GM23248 (cell line): ENCODE data around the gene RNF39. TPM values are rescaled to one million over a fixed set of nuclear protein-coding genes. Genes with fewer than 3 reads are reported as not detected.
"Not testable (repeated sequence)": the region's sequence is repeated elsewhere in the genome, so short reads cannot be mapped to it uniquely, and the experiment has no call there.

Source experiments
- DNase-seq: peaks from one replicate; pipeline ENCODE4 v3.0.0-alpha.2; 2015
- H2AFZ ChIP-seq: fragments of 200-600 bp; sonication (generic); 2 replicates; pipeline ENCODE4 v1.6.1; 2016; ENCODE audit warnings: antibody characterized with exemption
- H3F3A ChIP-seq: fragments of 200-600 bp; sonication (generic); 2 replicates; pipeline ENCODE4 v1.6.1; 2016; ENCODE audit warnings: mild to moderate bottlenecking, antibody characterized with exemption, mixed run types; ENCODE audit not compliant: insufficient read depth
- H3K27ac ChIP-seq: fragments of 200-600 bp; sonication (generic); 2 replicates; pipeline ENCODE4 v1.5.1; 2016; ENCODE audit warnings: mild to moderate bottlenecking
- H3K27me3 ChIP-seq: fragments of 200-600 bp; sonication (generic); replicated peaks from 2 replicates; pipeline ENCODE4 v1.6.1; 2016; ENCODE audit warnings: mild to moderate bottlenecking; ENCODE audit not compliant: insufficient read depth
- H3K36me3 ChIP-seq: fragments of 200-600 bp; sonication (generic); 2 replicates; pipeline ENCODE4 v1.6.1; 2016; ENCODE audit warnings: low read depth, mild to moderate bottlenecking
- H3K4me1 ChIP-seq: fragments of 200-600 bp; sonication (generic); 2 replicates; pipeline ENCODE4 v1.6.1; 2016; ENCODE audit warnings: mild to moderate bottlenecking; ENCODE audit not compliant: insufficient read depth
- H3K4me2 ChIP-seq: fragments of 200-600 bp; sonication (generic); one replicate; pipeline ENCODE4 v1.6.1; 2016; ENCODE audit warnings: mild to moderate bottlenecking; ENCODE audit not compliant: unreplicated experiment
- H3K4me3 ChIP-seq: fragments of 200-600 bp; sonication (generic); 2 replicates; pipeline ENCODE4 v1.5.1; 2016; ENCODE audit warnings: mild to moderate bottlenecking
- H3K79me2 ChIP-seq: fragments of 200-600 bp; sonication (generic); 2 replicates; pipeline ENCODE4 v1.6.1; 2016; ENCODE audit warnings: mild to moderate bottlenecking; ENCODE audit not compliant: insufficient read depth
- H3K9ac ChIP-seq: fragments of 200-600 bp; sonication (generic); 2 replicates; pipeline ENCODE4 v1.6.1; 2016; ENCODE audit warnings: mild to moderate bottlenecking
- H3K9me2 ChIP-seq: fragments of 200-600 bp; sonication (generic); 2 replicates; pipeline ENCODE4 v1.6.1; 2016; ENCODE audit warnings: mixed run types, mild to moderate bottlenecking, moderate library complexity; ENCODE audit not compliant: insufficient read depth
- H3K9me3 ChIP-seq: fragments of 200-600 bp; sonication (generic); one replicate; pipeline ENCODE4 v1.6.1; 2017; ENCODE audit warnings: low read depth
- H4K20me1 ChIP-seq: fragments of 200-600 bp; sonication (generic); 2 replicates; pipeline ENCODE4 v1.6.0; 2016; ENCODE audit not compliant: insufficient read depth
- EZH2 ChIP-seq: fragments of 200-600 bp; sonication (generic); IDR thresholded peaks from 2 replicates; pipeline ENCODE4 v1.6.1; 2018; ENCODE audit warnings: antibody characterized with exemption, mild to moderate bottlenecking; ENCODE audit not compliant: insufficient read depth, poor library complexity, severe bottlenecking
- EZH2phosphoT487 ChIP-seq: fragments of 200-600 bp; sonication (generic); IDR thresholded peaks from 2 replicates; pipeline ENCODE4 v1.6.1; 2018; ENCODE audit warnings: antibody characterized with exemption, moderate library complexity, mild to moderate bottlenecking, low read depth; ENCODE audit not compliant: insufficient read depth
- WGBS, 2 experiments: methylation state at CpG; one replicate each; pipeline ENCODE4 v1.1.6; 2015 to 2017; ENCODE audit warnings: low lambda C conversion rate in 2 of 2, low coverage in 1 of 2; ENCODE audit errors: missing lambda C conversion rate in 2 of 2; 5-methylcytosine and 5-hydroxymethylcytosine counted together
- in situ Hi-C: fragments of 300-500 bp; cut with MboI; formaldehyde crosslinking; loops from 2 replicates; pipeline ENCODE4 v1.15.0; 2020
- polyA plus RNA-seq: library from polyadenylated mRNA; unstranded; fragments of >200 nt; fragmentation: Nextera tagmentation; extraction: Ambion mirVana; gene quantifications from 2 replicates; pipeline ENCODE4 v1.2.1, GENCODE V29; 2016
- small RNA-seq: library from RNA; depleted of rRNA; stranded (forward); fragments of <200 nt; gene quantifications from one replicate; pipeline ENCODE3, GENCODE V24; 2014; ENCODE audit warnings: low read depth, low replicate concordance
- total RNA-seq: library from RNA; depleted of rRNA; stranded (reverse); fragments of >200 nt; shearing (Covaris generic); gene quantifications from 2 replicates; pipeline ENCODE4 v1.2.3, GENCODE V29; 2014; rRNA removed

RNF39 gene
- total and polyA plus RNA-seq, 2 experiments from 2014 or later = 0.21 TPM; not detected in 1

DNA sequence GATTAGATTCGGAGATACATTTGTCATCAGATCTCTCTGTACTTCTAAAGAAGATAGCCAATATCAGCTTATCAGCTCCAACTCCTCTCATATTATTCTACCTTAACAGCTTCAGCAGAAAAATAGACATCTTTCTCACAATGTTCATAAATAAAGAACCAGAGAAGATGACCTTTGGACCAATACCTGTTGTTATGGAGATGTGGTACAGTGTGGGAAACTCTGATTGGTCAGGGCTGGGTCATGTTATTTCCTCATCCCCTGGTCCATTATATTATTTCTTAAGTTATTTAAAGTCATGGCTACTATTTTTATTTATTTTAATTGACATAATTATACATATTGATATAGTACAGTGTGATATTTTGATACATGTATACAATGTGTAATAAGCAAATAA is 50.4 kb downstream of the RNF39 start:
- 95 to 100% methylated on average over 1 of the region's 1 CpG for WGBS, 2 experiments

GRCh38 chr6:30022712-30023111 is 52.9 kb downstream of the RNF39 start:
- not testable (repeated sequence) for H3K4me3 ChIP-seq, H3K9me3 ChIP-seq, H3K79me2 ChIP-seq, H2AFZ ChIP-seq, H3F3A ChIP-seq, H3K27me3 ChIP-seq, H3K4me2 ChIP-seq, H3K36me3 ChIP-seq, H3K9ac ChIP-seq, H3K9me2 ChIP-seq, H3K27ac ChIP-seq, DNase-seq, H3K4me1 ChIP-seq, H4K20me1 ChIP-seq
- in situ Hi-C loops = loop anchor here (25.0 kb wide), 1 partner anchor 285 kb away; no protein-coding TSS in a partner anchor

More for the DNA sequence above, 50.4 kb downstream of the RNF39 start:
- H3K27me3 ChIP-seq = no peaks in the 10 kb centered on the region
- no peak overlapping the region for H3K4me2 ChIP-seq
- H3K27ac ChIP-seq = no peak overlapping the region
- TF ChIP-seq EZH2 = no peak
- TF ChIP-seq EZH2phosphoT487 = no peak
- no peaks in the 10 kb centered on the region for H3F3A ChIP-seq
- no peak overlapping the region for H3K4me3 ChIP-seq
- in situ Hi-C loops = no loop called here
- H2AFZ ChIP-seq = no peak overlapping the region
- H4K20me1 ChIP-seq = no peaks in the 10 kb centered on the region; the same call in 1 of the 2 replicates
- no peaks in the 10 kb centered on the region for H3K79me2 ChIP-seq
- H3K36me3 ChIP-seq = no peaks in the 10 kb centered on the region
- no peak for DNase-seq
- H3K9ac ChIP-seq = no peak overlapping the region
- H3K9me3 ChIP-seq = no peaks in the 10 kb centered on the region
- no peaks in the 10 kb centered on the region for H3K9me2 ChIP-seq
- H3K4me1 ChIP-seq = no peaks in the 10 kb centered on the region

DNA sequence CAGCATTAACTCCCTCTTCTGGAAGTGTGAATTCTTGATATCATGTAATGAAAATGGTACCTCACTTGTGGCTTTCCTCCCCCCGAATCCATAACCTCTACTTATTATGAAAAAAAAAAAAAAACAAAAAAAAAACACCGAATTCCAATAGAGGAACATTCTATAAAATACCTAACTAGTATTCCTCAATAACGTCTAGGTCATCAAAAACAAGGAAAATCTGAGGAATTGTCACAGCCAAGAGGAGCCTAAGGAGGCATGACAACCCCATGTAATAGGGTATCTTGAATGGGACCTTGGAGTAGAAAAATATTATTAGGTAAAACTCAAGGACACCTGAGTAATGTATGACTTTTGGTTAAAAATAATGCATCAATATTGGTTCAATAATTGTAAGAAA is 53.4 kb downstream of the RNF39 start:
- Histone ChIP-seq H3K4me2 (no peak overlapping the region), H3K79me2 (no peaks in the 10 kb centered on the region), H3K9me3 (no peaks in the 10 kb centered on the region), H3K4me1 (no peaks in the 10 kb centered on the region), H4K20me1 (no peaks in the 10 kb centered on the region; the same call in 1 of the 2 replicates), H3K9ac (no peak overlapping the region), H3K36me3 (no peaks in the 10 kb centered on the region), H3F3A (no peaks in the 10 kb centered on the region), H3K27ac (no peak overlapping the region), H2AFZ (no peak overlapping the region), H3K27me3 (no peaks in the 10 kb centered on the region), H3K9me2 (no peaks in the 10 kb centered on the region), H3K4me3 (no peak overlapping the region)
- in situ Hi-C loops = loop anchor here (25.0 kb wide), 1 partner anchor 285 kb away; no protein-coding TSS in a partner anchor
- no peak for DNase-seq
- TF ChIP-seq EZH2phosphoT487 (no peak), EZH2 (no peak)
- WGBS, 2 experiments = 81 to 83% methylated on average over 3 of the region's 3 CpGs

GRCh38 chr6:30020626-30021025 is 54.9 kb downstream of the RNF39 start:
- Histone ChIP-seq H3K27me3 (no peaks in the 10 kb centered on the region), H3K4me2 (no peak overlapping the region), H3K9me3 (no peaks in the 10 kb centered on the region), H3F3A (no peaks in the 10 kb centered on the region), H3K79me2 (no peaks in the 10 kb centered on the region), H3K4me3 (no peak overlapping the region), H3K9ac (no peak overlapping the region), H3K4me1 (no peaks in the 10 kb centered on the region), H4K20me1 (no peaks in the 10 kb centered on the region; the same call in 1 of the 2 replicates), H3K36me3 (no peaks in the 10 kb centered on the region), H3K9me2 (no peaks in the 10 kb centered on the region), H2AFZ (no peak overlapping the region), H3K27ac (no peak overlapping the region)
- in situ Hi-C loops = loop anchor here (25.0 kb wide), 1 partner anchor 283 kb away; no protein-coding TSS in a partner anchor
- no peak for DNase-seq
- no peak for TF ChIP-seq EZH2phosphoT487
- no peak for TF ChIP-seq EZH2
- WGBS, 2 experiments = 75 to 100% methylated on average over 1 of the region's 1 CpG

Small RNA genes lying within 50 kb of the gene (small RNA-seq; reads per million reads assigned to genes)
- gene RF02218 = not detected
- not detected for gene RF02219
- not detected for gene RF02220

Other genes starting within 250 kb of the RNF39 start
- gene HLA-G, start 247.9 kb downstream of the RNF39 start, total RNA-seq = not detected in 2 replicates
- gene HLA-G, start 247.9 kb downstream of the RNF39 start, polyA plus RNA-seq = 1.5 and 1.7 TPM in 2 replicates
- 546 and 634 TPM in 2 replicates for gene HLA-A, start 133.2 kb downstream of the RNF39 start, total RNA-seq
- 508 and 529 TPM in 2 replicates for gene HLA-A, start 133.2 kb downstream of the RNF39 start, polyA plus RNA-seq
- 19.2 and 21.9 TPM in 2 replicates for gene POLR1H, start 14.5 kb downstream of the RNF39 start, total RNA-seq
- gene POLR1H, start 14.5 kb downstream of the RNF39 start, polyA plus RNA-seq = 31.7 and 32.1 TPM in 2 replicates
- gene PPP1R11, start 8.6 kb downstream of the RNF39 start, total RNA-seq = 40.2 and 44.1 TPM in 2 replicates
- gene PPP1R11, start 8.6 kb downstream of the RNF39 start, polyA plus RNA-seq = 77.5 and 83.1 TPM in 2 replicates
- gene TRIM31, start 37.3 kb upstream of the RNF39 start, total RNA-seq = not detected in 2 replicates
- not detected in 2 replicates for gene TRIM31, start 37.3 kb upstream of the RNF39 start, polyA plus RNA-seq
- not detected in 2 replicates for gene TRIM40, start 60.4 kb upstream of the RNF39 start, total RNA-seq
- gene TRIM40, start 60.4 kb upstream of the RNF39 start, polyA plus RNA-seq = not detected in 2 replicates
- gene TRIM10, start 85.4 kb upstream of the RNF39 start, total RNA-seq = 0.11 TPM in 1 of 2 replicates, not detected in the other
- not detected in 2 replicates for gene TRIM10, start 85.4 kb upstream of the RNF39 start, polyA plus RNA-seq
- not detected in 2 replicates for gene TRIM15, start 87.8 kb upstream of the RNF39 start, total RNA-seq
- gene TRIM15, start 87.8 kb upstream of the RNF39 start, polyA plus RNA-seq = not detected in 2 replicates
- gene TRIM26, start 137.6 kb upstream of the RNF39 start, total RNA-seq = 25.0 and 30.7 TPM in 2 replicates
- gene TRIM26, start 137.6 kb upstream of the RNF39 start, polyA plus RNA-seq = 22.9 and 24.7 TPM in 2 replicates